Neutrophil (primary cell): ENCODE data around the gene CFAP43.

ENCODE experiments used
- H3K27ac ChIP-seq: fragments of 200-600 bp; sonication (generic); 2 replicates; pipeline ENCODE4 v1.5.1; 2016; ENCODE audit warnings: mild to moderate bottlenecking, moderate library complexity
- H3K27me3 ChIP-seq: fragments of 200-600 bp; sonication (generic); 2 replicates; pipeline ENCODE4 v1.6.0; 2016; ENCODE audit warnings: mild to moderate bottlenecking
- H3K36me3 ChIP-seq: fragments of 200-600 bp; sonication (generic); 2 replicates; pipeline ENCODE4 v1.5.1; 2017
- H3K4me1 ChIP-seq, 2 experiments: fragments of 200-600 bp in 1 of 2; sonication (generic) in 1 of 2; 1 replicate in 1 of 2; 2 replicates in 1 of 2; pipeline versions ENCODE4 v1.5.1 to v1.6.1; 2013 to 2016; ENCODE audit warnings: low read depth in 1 of 2, low read length in 1 of 2, mild to moderate bottlenecking in 1 of 2, moderate library complexity in 1 of 2; ENCODE audit not compliant: control insufficient read depth in 1 of 2, insufficient read depth in 1 of 2
- H3K4me3 ChIP-seq, 2 experiments: fragments of 200-600 bp in 1 of 2; sonication (generic) in 1 of 2; 1 replicate in 1 of 2; 2 replicates in 1 of 2; pipeline ENCODE4 v1.5.1; 2013 to 2016; ENCODE audit warnings: low read depth in 1 of 2, low read length in 1 of 2, mild to moderate bottlenecking in 1 of 2, moderate library complexity in 1 of 2
- H3K9me3 ChIP-seq: fragments of 200-600 bp; sonication (generic); 2 replicates; pipeline ENCODE4 v1.5.1; 2016
- CTCF ChIP-seq: fragments of 200-600 bp; sonication (generic); IDR thresholded peaks from 2 replicates; pipeline ENCODE4 v1.5.1; 2016; ENCODE audit warnings: antibody characterized with exemption

The CFAP43 gene

GRCh38 chr10:104109908-104110662, 122.1 kb downstream of the CFAP43 start:
- no peak for TF ChIP-seq CTCF
- Histone ChIP-seq H3K27ac (no peak overlapping the region), H3K27me3 (peaks cover 3% of the 10 kb centered on the region), H3K4me3 (no peak overlapping the region), H3K4me1 (no peaks in the 10 kb centered on the region), H3K36me3 (no peaks in the 10 kb centered on the region), H3K9me3 (no peaks in the 10 kb centered on the region)

- Histone ChIP-seq H3K36me3 (no peaks in the 10 kb centered on the region), H3K9me3 (no peaks in the 10 kb centered on the region), H3K4me3 (no peak overlapping the region), H3K4me1 (no peaks in the 10 kb centered on the region), H3K27me3 (no peaks in the 10 kb centered on the region), H3K27ac (no peak overlapping the region)
- no peak for TF ChIP-seq CTCF
Measured at GRCh38 chr10:104104926-104105325, 127.2 kb downstream of the CFAP43 start.

- no peaks in the 10 kb centered on the region for H3K4me1 ChIP-seq
- no peaks in the 10 kb centered on the region for H3K36me3 ChIP-seq
- no peaks in the 10 kb centered on the region for H3K9me3 ChIP-seq
- no peak overlapping the region for H3K27ac ChIP-seq
- H3K4me3 ChIP-seq = no peak overlapping the region
- no peak for TF ChIP-seq CTCF
- H3K27me3 ChIP-seq = no peaks in the 10 kb centered on the region
Measured at GRCh38 chr10:104104418-104104817, 127.7 kb downstream of the CFAP43 start.

- H3K4me1 ChIP-seq = no peaks in the 10 kb centered on the region
- no peak overlapping the region for H3K4me3 ChIP-seq
- no peak overlapping the region for H3K27ac ChIP-seq
- H3K9me3 ChIP-seq = no peaks in the 10 kb centered on the region
- no peaks in the 10 kb centered on the region for H3K36me3 ChIP-seq
- no peaks in the 10 kb centered on the region for H3K27me3 ChIP-seq
- TF ChIP-seq CTCF = no peak
Measured at GRCh38 chr10:104103956-104104355, 128.2 kb downstream of the CFAP43 start.

GRCh38 chr10:104101902-104102301, 130.3 kb downstream of the CFAP43 start:
- Histone ChIP-seq H3K27me3 (no peaks in the 10 kb centered on the region), H3K9me3 (no peaks in the 10 kb centered on the region), H3K4me3 (no peak overlapping the region), H3K4me1 (no peaks in the 10 kb centered on the region), H3K36me3 (no peaks in the 10 kb centered on the region), H3K27ac (no peak overlapping the region)
- no peak for TF ChIP-seq CTCF
